ENCODE data around the gene MAGT1. TPM values are rescaled to one million over a fixed set of nuclear protein-coding genes. Genes with fewer than 3 reads are reported as not detected.

Gene MAGT1
- total and polyA plus RNA-seq, 2 of the 4 experiments (the other 2 are of a cell fraction), result 27.3 to 74.7 TPM

DNA sequence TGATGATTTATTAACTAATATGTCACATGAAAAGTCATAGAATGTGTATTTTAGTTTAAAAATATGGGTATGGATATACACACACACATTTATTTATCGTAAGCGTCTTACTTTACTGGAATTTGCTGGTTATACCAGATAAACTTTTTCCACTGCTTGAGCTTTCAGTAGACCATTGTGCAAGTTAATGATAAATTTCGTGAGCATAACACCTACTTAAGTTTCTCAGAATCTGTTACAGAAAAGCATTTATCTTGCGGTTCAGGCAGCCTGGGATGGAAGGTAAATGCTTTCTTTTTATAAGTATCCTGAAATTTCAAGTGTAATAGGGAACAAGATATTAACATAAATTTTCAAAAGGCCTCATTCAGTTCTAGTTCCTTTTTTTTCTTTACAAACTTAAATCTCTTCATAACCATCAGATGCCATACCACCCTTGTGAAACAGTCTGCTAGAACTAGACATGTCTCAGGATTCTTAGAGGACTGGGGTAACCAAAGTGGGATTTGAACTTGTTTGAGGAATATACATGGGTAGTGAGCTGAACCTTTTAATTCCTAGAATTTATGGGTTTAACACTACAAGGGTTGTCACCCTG lies 42.9 kb upstream of the MAGT1 start:
- no peak overlapping the region for H2BK5ac ChIP-seq (ENCODE audit: low read depth, low read length, poor library complexity, severe bottlenecking)
- H2AFZ ChIP-seq (replicated peaks; ENCODE audit: low read length, poor library complexity), result no peak overlapping the region
- H3K9me1 ChIP-seq (ENCODE audit: insufficient read depth, low read length), result no peaks in the 10 kb centered on the region; the same call in 1 of the 2 replicates
- no peaks in the 10 kb centered on the region for H3K27me3 ChIP-seq (ENCODE audit: control insufficient read depth, insufficient read depth, low read length)
- no peak overlapping the region for H4K5ac ChIP-seq (ENCODE audit: low read depth, low read length)
- no peak overlapping the region; the same call in 1 of the 2 replicates for H2BK120ac ChIP-seq (ENCODE audit: low read depth, low read length)
- H4K8ac ChIP-seq (ENCODE audit: low read depth in 2 of 2, low read length in 2 of 2), result no peak overlapping the region
- no peak overlapping the region for H3K4ac ChIP-seq (ENCODE audit: low read depth, low read length)
- WGBS, 2 experiments (ENCODE audit: extremely low coverage in 2 of 2, insufficient read length in 1 of 2), result no CpG with 5 or more reads among the region's 4 CpGs
- no peak overlapping the region for H4K91ac ChIP-seq (ENCODE audit: insufficient read depth, low read depth, low read length)
- H3K4me3 ChIP-seq (ENCODE audit: insufficient read depth, low read depth, low read length), result no peak overlapping the region
- no peaks in the 10 kb centered on the region; a peak in 2 of 4 replicates for H3K79me1 ChIP-seq (ENCODE audit: low read depth in 1 of 2, low read length in 2 of 2)
- in situ Hi-C loops (cut with MboI; ENCODE audit: low sequenced_read_pairs) (no loop called here), dilution Hi-C loops (cut with HindIII; ENCODE audit: low sequenced_read_pairs, unreplicated experiment) (no loop called here), intact Hi-C loops (cut with micrococcal nuclease) (no loop called here)
- H3K18ac ChIP-seq (ENCODE audit: low read depth, low read length), result no peak overlapping the region
- no peak overlapping the region for H2BK15ac ChIP-seq (ENCODE audit: low read depth, low read length)
- CTCF ChIA-PET, result no interaction called here
- no peaks in the 10 kb centered on the region; the same call in 1 of the 2 replicates for H3K4me1 ChIP-seq (ENCODE audit: control insufficient read depth, insufficient read depth, low read length)
- BruUV-seq (replicated peaks), result no TSS peak
- DNase-seq (no peak), ATAC-seq (ENCODE audit: low read depth) (no peak)
- H3K56ac ChIP-seq (ENCODE audit: extremely low read depth, insufficient read depth, low read length), result no peak overlapping the region
- H2AK5ac ChIP-seq (ENCODE audit: low read depth, low read length), result no peak overlapping the region
- H3K9ac ChIP-seq (ENCODE audit: low read depth, low read length), result no peak overlapping the region
- H2AK9ac ChIP-seq (replicated peaks; ENCODE audit: low read depth, low read length, poor library complexity), result no peak overlapping the region
- H3K23ac ChIP-seq (ENCODE audit: low read depth, low read length), result no peak overlapping the region
- POLR2A ChIA-PET (ENCODE audit: unreplicated experiment), result no interaction called here
- H3K36me3 ChIP-seq (ENCODE audit: control insufficient read depth, insufficient read depth, low read length), result no peaks in the 10 kb centered on the region
- no peak overlapping the region for H3K14ac ChIP-seq (replicated peaks; ENCODE audit: low read depth, low read length)
- H3K9me3 ChIP-seq (ENCODE audit: control insufficient read depth, insufficient read depth, low read length), result no peaks in the 10 kb centered on the region
- no peak for TF ChIP-seq MXI1 (IDR thresholded peaks at IDR 0.05; ENCODE audit: borderline replicate concordance, low read depth, low read length)
- no peak for TF ChIP-seq MAZ (IDR thresholded peaks at IDR 0.05; ENCODE audit: borderline replicate concordance, low read depth, low read length)
- TF ChIP-seq CEBPB (IDR thresholded peaks at IDR 0.05; ENCODE audit: low read depth, low read length), result no peak
- TF ChIP-seq SMC3 (IDR thresholded peaks at IDR 0.05; ENCODE audit: low read depth, low read length), result no peak
- TF ChIP-seq BHLHE40 (IDR thresholded peaks at IDR 0.05; ENCODE audit: low read depth, low read length), result no peak
- TF ChIP-seq POLR2A (IDR thresholded peaks at IDR 0.05; ENCODE audit: low read depth, low read length), result no peak
- no peak for TF ChIP-seq NFE2L2 (IDR thresholded peaks at IDR 0.05; ENCODE audit: low read depth, low read length)
- H3K27ac ChIP-seq (ENCODE audit: insufficient read depth, low read length), result no peak overlapping the region
- H3K4me2 ChIP-seq (ENCODE audit: low read depth, low read length), result no peak overlapping the region
- H4K20me1 ChIP-seq (ENCODE audit: insufficient read depth, low read length), result no peaks in the 10 kb centered on the region
- H2BK20ac ChIP-seq (ENCODE audit: low read depth, low read length), result no peak overlapping the region

All from IMR-90 (cell line).